ENCODE measurements around the gene SHISAL1.

SHISAL1 gene

GRCh38 chr22:44207173-44207980 is 105.4 kb downstream of the SHISAL1 start:
- no peak for DNase-seq

- no peak for DNase-seq
Measured at GRCh38 chr22:44206696-44207095, 106.1 kb downstream of the SHISAL1 start.

GRCh38 chr22:44206330-44206645 is 106.5 kb downstream of the SHISAL1 start:
- DNase-seq = no peak

GRCh38 chr22:44205516-44206329 is 107.0 kb downstream of the SHISAL1 start:
- DNase-seq = no peak

- no peak for DNase-seq
Measured at GRCh38 chr22:44204739-44205515, 107.8 kb downstream of the SHISAL1 start.

- no peak for DNase-seq
Measured at GRCh38 chr22:44203203-44203602, 109.5 kb downstream of the SHISAL1 start.

GRCh38 chr22:44202261-44202789 is 110.4 kb downstream of the SHISAL1 start:
- no peak for DNase-seq

- no peak for DNase-seq
Measured at GRCh38 chr22:44201665-44202064, 111.1 kb downstream of the SHISAL1 start.

- DNase-seq = no peak
Measured at GRCh38 chr22:44200855-44201550, 111.7 kb downstream of the SHISAL1 start.

- DNase-seq = no peak
Measured at GRCh38 chr22:44200451-44200850, 112.3 kb downstream of the SHISAL1 start.

- no peak for DNase-seq
Measured at GRCh38 chr22:44199866-44200265, 112.9 kb downstream of the SHISAL1 start.

GRCh38 chr22:44199164-44199563 is 113.6 kb downstream of the SHISAL1 start:
- no peak for DNase-seq

- no peak for DNase-seq
Measured at GRCh38 chr22:44197271-44197670, 115.5 kb downstream of the SHISAL1 start.

GRCh38 chr22:44196731-44197131 is 116.0 kb downstream of the SHISAL1 start:
- DNase-seq = no peak

GRCh38 chr22:44196241-44196640 is 116.5 kb downstream of the SHISAL1 start:
- DNase-seq = no peak

- no peak for DNase-seq
Measured at GRCh38 chr22:44195189-44195871, 117.4 kb downstream of the SHISAL1 start.

- DNase-seq = no peak
Measured at GRCh38 chr22:44194569-44194968, 118.2 kb downstream of the SHISAL1 start.

All from T-helper 9 cell (primary cell).